HL-60 (cell line): ENCODE results near the gene HARS1.

Experiments
- CTCF ChIP-seq: IDR thresholded peaks from one replicate; pipeline ENCODE4 v1.5.1; 2011; ENCODE audit warnings: low read length, control low read depth, inconsistent platforms; ENCODE audit not compliant: insufficient read depth
- REST ChIP-seq: IDR thresholded peaks from 2 replicates; pipeline ENCODE4 v1.6.1; 2012; ENCODE audit warnings: low read depth; ENCODE audit not compliant: insufficient replicate concordance

GRCh38 chr5:140658870-140659269 is 32.3 kb downstream of the HARS1 start:
- TF ChIP-seq CTCF (no peak), REST (no peak)
